GM20431 (cell line): Measurements from ENCODE around the gene CAMK4.
"Not testable (repeated sequence)": the region's sequence is repeated elsewhere in the genome, so short reads cannot be mapped to it uniquely, and the experiment has no call there.

Experiments used
- in situ Hi-C: fragments of 300-500 bp; cut with MseI, MboI; formaldehyde crosslinking; loops from one replicate; pipeline ENCODE4 v1.15.0; 2020; ENCODE audit warnings: low sequenced_read_pairs; ENCODE audit not compliant: unreplicated experiment

The CAMK4 gene

GRCh38 chr5:111299831-111300432 lies 75.7 kb downstream of the CAMK4 start:
- in situ Hi-C loops = no loop called here

- in situ Hi-C loops = no loop called here
These were observed 77.1 kb downstream of the CAMK4 start for GRCh38 chr5:111301264-111301663.

- in situ Hi-C loops = not testable (repeated sequence)
These were observed 77.9 kb downstream of the CAMK4 start for GRCh38 chr5:111302043-111302442.

GRCh38 chr5:111308951-111309350 lies 84.8 kb downstream of the CAMK4 start:
- in situ Hi-C loops = no loop called here

- in situ Hi-C loops = no loop called here
These were observed 85.2 kb downstream of the CAMK4 start for GRCh38 chr5:111309384-111309783.

GRCh38 chr5:111310711-111311620 lies 86.8 kb downstream of the CAMK4 start:
- in situ Hi-C loops = no loop called here

- in situ Hi-C loops = no loop called here
These were observed 87.5 kb downstream of the CAMK4 start for GRCh38 chr5:111311666-111312065.

GRCh38 chr5:111313017-111313724 lies 89.0 kb downstream of the CAMK4 start:
- in situ Hi-C loops = no loop called here

- in situ Hi-C loops = no loop called here
These were observed 96.8 kb downstream of the CAMK4 start for GRCh38 chr5:111320953-111321352.

GRCh38 chr5:111321376-111321775 lies 97.2 kb downstream of the CAMK4 start:
- in situ Hi-C loops = no loop called here

- in situ Hi-C loops = no loop called here
These were observed 102.4 kb downstream of the CAMK4 start for GRCh38 chr5:111326551-111326950.

GRCh38 chr5:111337133-111337532 lies 112.9 kb downstream of the CAMK4 start:
- in situ Hi-C loops = no loop called here

GRCh38 chr5:111337688-111338087 lies 113.5 kb downstream of the CAMK4 start:
- in situ Hi-C loops = no loop called here

GRCh38 chr5:111345731-111346130 lies 121.5 kb downstream of the CAMK4 start:
- in situ Hi-C loops = no loop called here

- in situ Hi-C loops = no loop called here
These were observed 122.8 kb downstream of the CAMK4 start for GRCh38 chr5:111347021-111347420.

- in situ Hi-C loops = no loop called here
These were observed 124.6 kb downstream of the CAMK4 start for GRCh38 chr5:111348661-111349329.

- in situ Hi-C loops = no loop called here
These were observed 125.2 kb downstream of the CAMK4 start for GRCh38 chr5:111349429-111349828.

- in situ Hi-C loops = no loop called here
These were observed 128.9 kb downstream of the CAMK4 start for GRCh38 chr5:111353035-111353434.

- in situ Hi-C loops = not testable (repeated sequence)
These were observed 134.5 kb downstream of the CAMK4 start for GRCh38 chr5:111358726-111359125.

GRCh38 chr5:111360173-111360572 lies 136.0 kb downstream of the CAMK4 start:
- in situ Hi-C loops = no loop called here
